GM12873 (cell line): Measurements from ENCODE around the gene OPRM1.

Experiments used
- CTCF ChIP-seq: IDR thresholded peaks from 2 replicates; pipeline ENCODE4 v1.5.1; 2012; ENCODE audit warnings: low read depth, mild to moderate bottlenecking, moderate library complexity, low read length, control low read depth; ENCODE audit not compliant: insufficient read depth; ENCODE audit errors: missing control alignments

The OPRM1 gene

GRCh38 chr6:154086510-154086909, 47.5 kb downstream of the OPRM1 start:
- no peak for TF ChIP-seq CTCF

GRCh38 chr6:154092326-154092962, 53.4 kb downstream of the OPRM1 start:
- no peak for TF ChIP-seq CTCF

- TF ChIP-seq CTCF, result no peak
These were observed 54.4 kb downstream of the OPRM1 start for GRCh38 chr6:154093231-154094044.

DNA sequence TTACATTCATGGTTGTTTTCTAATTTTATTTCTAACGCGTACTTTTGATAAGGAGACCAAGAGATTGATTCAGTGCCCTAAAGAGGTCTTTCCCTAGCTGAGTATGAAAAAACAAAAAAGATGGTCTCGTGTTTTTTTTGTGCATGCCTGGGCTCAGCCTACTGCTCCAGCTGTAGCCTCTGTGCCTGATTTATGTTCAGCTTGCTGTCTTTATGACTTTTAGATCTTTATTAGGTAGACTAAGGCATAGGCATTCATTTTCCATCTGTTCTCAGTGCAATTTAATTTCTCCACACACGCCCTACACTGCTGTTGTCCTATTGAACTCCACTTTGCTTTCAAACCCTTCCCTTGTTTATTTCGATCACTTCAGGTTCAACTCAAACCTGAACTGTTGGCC, 56.5 kb downstream of the OPRM1 start:
- TF ChIP-seq CTCF, result no peak

- no peak for TF ChIP-seq CTCF
These were observed 57.3 kb downstream of the OPRM1 start for GRCh38 chr6:154096316-154096715.

DNA sequence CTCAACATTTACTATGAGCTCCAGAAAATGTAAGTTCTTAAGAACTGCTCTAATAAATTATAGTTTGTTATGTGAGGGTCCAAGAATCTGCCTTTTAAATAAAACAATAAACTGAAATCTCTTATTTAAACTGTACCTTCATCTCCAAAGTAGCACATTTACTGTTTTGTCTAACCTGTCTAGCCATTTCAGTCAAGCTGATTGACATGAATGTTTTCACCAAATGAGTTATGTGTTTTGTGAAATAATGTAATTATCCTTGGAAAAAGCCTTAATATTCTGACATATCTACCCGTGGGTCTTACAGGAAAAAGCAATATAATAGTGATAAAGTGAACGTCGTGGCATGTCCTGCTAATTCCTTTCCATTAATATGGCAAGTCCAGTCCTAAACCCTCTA, 57.8 kb downstream of the OPRM1 start:
- TF ChIP-seq CTCF, result no peak

DNA sequence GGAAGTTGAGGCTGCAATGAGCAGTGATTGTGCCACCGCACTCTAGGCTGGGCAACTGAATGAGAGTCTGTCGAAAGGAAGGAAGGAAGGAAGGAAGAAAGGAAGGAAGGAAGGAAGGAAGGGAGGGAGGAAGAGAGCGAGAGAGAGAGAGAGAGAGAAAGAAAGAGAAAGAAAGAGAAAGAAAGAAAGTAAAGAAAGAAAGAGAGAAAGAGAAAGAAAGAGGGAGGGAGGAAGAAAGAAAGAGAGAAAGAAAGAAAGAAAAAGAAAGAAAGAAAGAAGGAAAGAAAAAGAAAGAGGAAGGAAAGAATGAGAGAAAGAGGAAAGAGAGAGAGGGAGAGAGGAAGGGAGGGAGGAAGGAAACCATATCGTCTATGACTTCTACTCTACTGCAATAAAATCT, 60.2 kb downstream of the OPRM1 start:
- no peak for TF ChIP-seq CTCF
